ENCODE results near the gene PLAAT4.

Gene PLAAT4

GRCh38 chr11:63494975-63495374, 41.6 kb upstream of the PLAAT4 start:
- H3K4me2 ChIP-seq (ENCODE audit: low read length, poor library complexity, severe bottlenecking), result no peak overlapping the region
- no peak overlapping the region for H2BK15ac ChIP-seq (ENCODE audit: low read depth, poor library complexity, severe bottlenecking)
- H4K8ac ChIP-seq (ENCODE audit: low read length), result no peak overlapping the region
- no peaks in the 10 kb centered on the region for H3K79me1 ChIP-seq (replicated peaks; ENCODE audit: low read length, poor library complexity, severe bottlenecking)
- peaks cover 22% of the 10 kb centered on the region for H3K9me3 ChIP-seq (ENCODE audit: control insufficient read depth, low read length)
- H3K14ac ChIP-seq (ENCODE audit: low read length in 2 of 2), result no peak overlapping the region
- no peaks in the 10 kb centered on the region for H3K27me3 ChIP-seq (ENCODE audit: control insufficient read depth in 1 of 2, insufficient read depth in 1 of 2, low read length in 2 of 2)
- 88% methylated on average over 5 of the region's 6 CpGs for WGBS
- no peak overlapping the region for H4K91ac ChIP-seq (ENCODE audit: low read length)
- H2AK5ac ChIP-seq (ENCODE audit: low read length, severe bottlenecking), result no peak overlapping the region
- no peak overlapping the region for H2BK12ac ChIP-seq (ENCODE audit: low read length in 2 of 2)
- H3K4ac ChIP-seq (ENCODE audit: low read depth in 1 of 2, low read length in 2 of 2), result no peak overlapping the region
- H3K23ac ChIP-seq (ENCODE audit: low read length in 2 of 2), result no peak overlapping the region
- no peak overlapping the region for H3K4me3 ChIP-seq (ENCODE audit: insufficient read depth in 1 of 2, low read depth in 1 of 2, low read length in 2 of 2)
- H3K27ac ChIP-seq (ENCODE audit: low read length, poor library complexity, severe bottlenecking), result no peak overlapping the region
- no peak overlapping the region for H2BK5ac ChIP-seq (ENCODE audit: low read depth, low read length, poor library complexity, severe bottlenecking)
- H3K4me1 ChIP-seq (ENCODE audit: control insufficient read depth, insufficient read depth, low read depth, low read length), result peaks cover 10% of the 10 kb centered on the region
- DNase-seq, result no peak
- H3K9ac ChIP-seq (ENCODE audit: low read length), result no peak overlapping the region
- H2BK120ac ChIP-seq (ENCODE audit: low read depth, low read length), result no peak overlapping the region
- no peaks in the 10 kb centered on the region for H3K36me3 ChIP-seq (ENCODE audit: control insufficient read depth in 1 of 2, insufficient read depth in 2 of 2, low read depth in 1 of 2, low read length in 2 of 2)
- H3K18ac ChIP-seq (ENCODE audit: low read depth in 1 of 2, low read length in 2 of 2), result no peak overlapping the region
- H2AFZ ChIP-seq (ENCODE audit: low read depth, low read length), result no peak overlapping the region

- no peak overlapping the region for H2BK15ac ChIP-seq (ENCODE audit: low read depth, poor library complexity, severe bottlenecking)
- H3K4me3 ChIP-seq (ENCODE audit: insufficient read depth in 1 of 2, low read depth in 1 of 2, low read length in 2 of 2), result no peak overlapping the region
- peaks cover 37% of the 10 kb centered on the region for H3K9me3 ChIP-seq (ENCODE audit: control insufficient read depth, low read length)
- H3K14ac ChIP-seq (ENCODE audit: low read length in 2 of 2), result no peak overlapping the region
- no peaks in the 10 kb centered on the region for H3K79me1 ChIP-seq (replicated peaks; ENCODE audit: low read length, poor library complexity, severe bottlenecking)
- no peak overlapping the region for H3K9ac ChIP-seq (ENCODE audit: low read length)
- H3K27me3 ChIP-seq (ENCODE audit: control insufficient read depth in 1 of 2, insufficient read depth in 1 of 2, low read length in 2 of 2), result no peaks in the 10 kb centered on the region
- no peak overlapping the region for H2BK5ac ChIP-seq (ENCODE audit: low read depth, low read length, poor library complexity, severe bottlenecking)
- no peak overlapping the region for H4K91ac ChIP-seq (ENCODE audit: low read length)
- no peak overlapping the region for H3K23ac ChIP-seq (ENCODE audit: low read length in 2 of 2)
- no peak for DNase-seq
- no peak overlapping the region for H3K27ac ChIP-seq (ENCODE audit: low read length, poor library complexity, severe bottlenecking)
- no peak overlapping the region for H2AK5ac ChIP-seq (ENCODE audit: low read length, severe bottlenecking)
- no peak overlapping the region for H2BK12ac ChIP-seq (ENCODE audit: low read length in 2 of 2)
- H3K36me3 ChIP-seq (ENCODE audit: control insufficient read depth in 1 of 2, insufficient read depth in 2 of 2, low read depth in 1 of 2, low read length in 2 of 2), result no peaks in the 10 kb centered on the region
- WGBS, result 81% methylated on average over 3 of the region's 4 CpGs
- no peak overlapping the region for H3K4me2 ChIP-seq (ENCODE audit: low read length, poor library complexity, severe bottlenecking)
- no peak overlapping the region for H4K8ac ChIP-seq (ENCODE audit: low read length)
- H3K4ac ChIP-seq (ENCODE audit: low read depth in 1 of 2, low read length in 2 of 2), result no peak overlapping the region
- H3K4me1 ChIP-seq (ENCODE audit: control insufficient read depth, insufficient read depth, low read depth, low read length), result no peaks in the 10 kb centered on the region
- no peak overlapping the region for H3K18ac ChIP-seq (ENCODE audit: low read depth in 1 of 2, low read length in 2 of 2)
- no peak overlapping the region for H2AFZ ChIP-seq (ENCODE audit: low read depth, low read length)
- no peak overlapping the region for H2BK120ac ChIP-seq (ENCODE audit: low read depth, low read length)
These were observed 36.7 kb upstream of the PLAAT4 start for GRCh38 chr11:63499874-63500273.

GRCh38 chr11:63501236-63501635, 35.4 kb upstream of the PLAAT4 start:
- Histone ChIP-seq H3K4me1 (ENCODE audit: control insufficient read depth, insufficient read depth, low read depth, low read length) (peaks cover 8% of the 10 kb centered on the region), H3K14ac (ENCODE audit: low read length in 2 of 2) (no peak overlapping the region), H3K27me3 (ENCODE audit: control insufficient read depth in 1 of 2, insufficient read depth in 1 of 2, low read length in 2 of 2) (no peaks in the 10 kb centered on the region), H2BK5ac (ENCODE audit: low read depth, low read length, poor library complexity, severe bottlenecking) (no peak overlapping the region), H4K91ac (ENCODE audit: low read length) (no peak overlapping the region), H4K8ac (ENCODE audit: low read length) (no peak overlapping the region), H3K4me3 (ENCODE audit: insufficient read depth in 1 of 2, low read depth in 1 of 2, low read length in 2 of 2) (no peak overlapping the region), H3K36me3 (ENCODE audit: control insufficient read depth in 1 of 2, insufficient read depth in 2 of 2, low read depth in 1 of 2, low read length in 2 of 2) (no peaks in the 10 kb centered on the region), H3K4ac (ENCODE audit: low read depth in 1 of 2, low read length in 2 of 2) (no peak overlapping the region), H2AFZ (ENCODE audit: low read depth, low read length) (no peak overlapping the region), H3K27ac (ENCODE audit: low read length, poor library complexity, severe bottlenecking) (no peak overlapping the region), H3K9ac (ENCODE audit: low read length) (no peak overlapping the region), H2BK120ac (ENCODE audit: low read depth, low read length) (no peak overlapping the region), H3K23ac (ENCODE audit: low read length in 2 of 2) (no peak overlapping the region), H2BK12ac (ENCODE audit: low read length in 2 of 2) (no peak overlapping the region), H3K18ac (ENCODE audit: low read depth in 1 of 2, low read length in 2 of 2) (no peak overlapping the region), H2BK15ac (ENCODE audit: low read depth, poor library complexity, severe bottlenecking) (no peak overlapping the region), H3K79me1 (replicated peaks; ENCODE audit: low read length, poor library complexity, severe bottlenecking) (no peaks in the 10 kb centered on the region), H3K9me3 (ENCODE audit: control insufficient read depth, low read length) (peaks cover 37% of the 10 kb centered on the region), H2AK5ac (ENCODE audit: low read length, severe bottlenecking) (no peak overlapping the region), H3K4me2 (ENCODE audit: low read length, poor library complexity, severe bottlenecking) (no peak overlapping the region)
- no peak for DNase-seq
- 26% methylated on average over 1 of the region's 1 CpG for WGBS

GRCh38 chr11:63502252-63502820, 34.3 kb upstream of the PLAAT4 start:
- Histone ChIP-seq H3K27ac (ENCODE audit: low read length, poor library complexity, severe bottlenecking) (no peak overlapping the region), H3K4me1 (ENCODE audit: control insufficient read depth, insufficient read depth, low read depth, low read length) (peaks cover 15% of the 10 kb centered on the region), H3K9ac (ENCODE audit: low read length) (no peak overlapping the region), H2BK120ac (ENCODE audit: low read depth, low read length) (no peak overlapping the region), H2BK12ac (ENCODE audit: low read length in 2 of 2) (no peak overlapping the region), H4K8ac (ENCODE audit: low read length) (no peak overlapping the region), H2BK15ac (ENCODE audit: low read depth, poor library complexity, severe bottlenecking) (no peak overlapping the region), H3K18ac (ENCODE audit: low read depth in 1 of 2, low read length in 2 of 2) (no peak overlapping the region), H3K4me3 (ENCODE audit: insufficient read depth in 1 of 2, low read depth in 1 of 2, low read length in 2 of 2) (no peak overlapping the region), H2AFZ (ENCODE audit: low read depth, low read length) (no peak overlapping the region), H2AK5ac (ENCODE audit: low read length, severe bottlenecking) (no peak overlapping the region), H3K27me3 (ENCODE audit: control insufficient read depth in 1 of 2, insufficient read depth in 1 of 2, low read length in 2 of 2) (no peaks in the 10 kb centered on the region), H3K9me3 (ENCODE audit: control insufficient read depth, low read length) (peaks cover 35% of the 10 kb centered on the region), H3K4me2 (ENCODE audit: low read length, poor library complexity, severe bottlenecking) (no peak overlapping the region), H3K4ac (ENCODE audit: low read depth in 1 of 2, low read length in 2 of 2) (no peak overlapping the region), H3K14ac (ENCODE audit: low read length in 2 of 2) (no peak overlapping the region), H4K91ac (ENCODE audit: low read length) (no peak overlapping the region), H3K79me1 (replicated peaks; ENCODE audit: low read length, poor library complexity, severe bottlenecking) (no peaks in the 10 kb centered on the region), H3K23ac (ENCODE audit: low read length in 2 of 2) (no peak overlapping the region), H2BK5ac (ENCODE audit: low read depth, low read length, poor library complexity, severe bottlenecking) (no peak overlapping the region), H3K36me3 (ENCODE audit: control insufficient read depth in 1 of 2, insufficient read depth in 2 of 2, low read depth in 1 of 2, low read length in 2 of 2) (no peaks in the 10 kb centered on the region)
- DNase-seq, result no peak
- WGBS, result 47% methylated on average over 2 of the region's 2 CpGs

Data from mesenchymal stem cell (in vitro differentiated cells and primary cell).